Measurements from ENCODE around the gene LHX1. TPM values are rescaled to one million over a fixed set of nuclear protein-coding genes. Genes with fewer than 3 reads are reported as not detected.

The LHX1 gene
- total and polyA plus RNA-seq, 10 donors, result not detected

- no peak overlapping the region for H3K27ac ChIP-seq
- peaks cover 0 to 1% (median 0%) of the 10 kb centered on the region in 8 donors for H3K9me3 ChIP-seq
- peaks cover 25 to 84% (median 82%) of the 10 kb centered on the region in 7 donors for H3K27me3 ChIP-seq (replicated peaks in 1 of 7)
- WGBS, 5 donors, result 0 to 4% (median 3%) methylated on average over 1 of the region's 1 CpG
- no peak for TF ChIP-seq POLR2AphosphoS5 (IDR thresholded peaks at IDR 0.05)
- TF ChIP-seq CTCF (IDR thresholded peaks at IDR 0.05 in 8 of 11, conservative IDR thresholded peaks at IDR 0.05 in 3 of 11), result no peak
- no peak overlapping the region for H3K4me3 ChIP-seq
- no peaks in the 10 kb centered on the region for H3K36me3 ChIP-seq
- DNase-seq, result no peak
- H3K4me1 ChIP-seq, result peaks cover 10 to 58% (median 31%) of the 10 kb centered on the region in 6 donors
- intact Hi-C loops (cut with DNase I; ENCODE audit: low total_unique reads), result no loop called here
These were observed 7.3 kb downstream of the LHX1 start for GRCh38 chr17:36944553-36944952.

- H3K27me3 ChIP-seq (replicated peaks in 1 of 7), result peaks cover 23 to 79% (median 76%) of the 10 kb centered on the region in 7 donors
- no peaks in the 10 kb centered on the region for H3K9me3 ChIP-seq
- intact Hi-C loops (cut with DNase I; ENCODE audit: low total_unique reads), result no loop called here
- DNase-seq, result no peak
- no peak overlapping the region for H3K27ac ChIP-seq
- no peak for TF ChIP-seq CTCF (IDR thresholded peaks at IDR 0.05 in 8 of 11, conservative IDR thresholded peaks at IDR 0.05 in 3 of 11)
- no peak for TF ChIP-seq POLR2AphosphoS5 (IDR thresholded peaks at IDR 0.05)
- TF ChIP-seq POLR2A (IDR thresholded peaks at IDR 0.05), result no peak
- H3K4me3 ChIP-seq, result no peak overlapping the region
- 18 to 37% (median 31%) methylated on average over 1 of the region's 1 CpG for WGBS, 5 donors
- H3K4me1 ChIP-seq, result peaks cover 16 to 58% (median 35%) of the 10 kb centered on the region in 6 donors
- no peaks in the 10 kb centered on the region for H3K36me3 ChIP-seq
These were observed 7.9 kb downstream of the LHX1 start for GRCh38 chr17:36945140-36945539.

GRCh38 chr17:36945959-36946725, 8.9 kb downstream of the LHX1 start:
- no peaks in the 10 kb centered on the region for H3K9me3 ChIP-seq
- DNase-seq, result no peak
- peaks cover 16 to 69% (median 66%) of the 10 kb centered on the region in 7 donors for H3K27me3 ChIP-seq (replicated peaks in 1 of 7)
- H3K36me3 ChIP-seq, result peaks cover 0 to 9% (median 0%) of the 10 kb centered on the region in 6 donors
- intact Hi-C loops (cut with DNase I; ENCODE audit: low total_unique reads), result no loop called here
- 10 to 18% (median 13%) methylated on average over 28 to 30 of the region's 30 CpGs for WGBS, 5 donors
- TF ChIP-seq CTCF (IDR thresholded peaks at IDR 0.05 in 8 of 11, conservative IDR thresholded peaks at IDR 0.05 in 3 of 11), result no peak
- no peak for TF ChIP-seq POLR2A (IDR thresholded peaks at IDR 0.05)
- TF ChIP-seq POLR2AphosphoS5 (IDR thresholded peaks at IDR 0.05), result no peak
- no peak overlapping the region for H3K4me3 ChIP-seq
- peaks cover 26 to 60% (median 45%) of the 10 kb centered on the region in 6 donors for H3K4me1 ChIP-seq
- no peak overlapping the region for H3K27ac ChIP-seq

DNA sequence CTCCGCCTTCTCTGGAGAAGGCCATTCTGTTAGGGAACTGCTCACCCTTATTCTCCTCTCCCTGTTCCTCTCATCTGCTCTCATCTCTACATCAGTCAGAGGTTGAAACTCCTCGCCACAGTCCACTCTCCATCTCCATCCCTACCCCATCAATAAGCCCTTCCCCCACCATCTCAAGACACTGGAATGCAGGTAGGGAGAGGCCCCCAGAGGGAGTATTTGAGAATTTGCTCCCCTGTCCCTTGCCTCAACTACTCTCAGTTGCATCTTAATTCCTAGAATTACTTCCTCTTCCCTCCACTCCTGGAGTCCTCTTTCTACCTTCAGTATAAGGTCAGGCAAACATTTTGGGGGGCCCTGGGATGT, 9.4 kb downstream of the LHX1 start:
- 44 to 64% (median 60%) methylated on average over 2 of the region's 2 CpGs for WGBS, 5 donors
- no peaks in the 10 kb centered on the region for H3K9me3 ChIP-seq
- TF ChIP-seq CTCF (IDR thresholded peaks at IDR 0.05 in 8 of 11, conservative IDR thresholded peaks at IDR 0.05 in 3 of 11) (no peak), POLR2A (IDR thresholded peaks at IDR 0.05) (no peak), POLR2AphosphoS5 (IDR thresholded peaks at IDR 0.05) (no peak)
- H3K27me3 ChIP-seq (replicated peaks in 1 of 7), result peaks cover 16 to 63% (median 61%) of the 10 kb centered on the region in 7 donors
- intact Hi-C loops (cut with DNase I; ENCODE audit: low total_unique reads), result no loop called here
- no peak overlapping the region for H3K4me3 ChIP-seq
- peaks cover 0 to 15% (median under 1%) of the 10 kb centered on the region in 6 donors for H3K36me3 ChIP-seq
- DNase-seq, result no peak
- H3K27ac ChIP-seq, result no peak overlapping the region
- peaks cover 25 to 60% (median 49%) of the 10 kb centered on the region in 6 donors for H3K4me1 ChIP-seq
